Left kidney (tissue), 2 donors: ENCODE data around the gene FSD2. TPM values are rescaled to one million over a fixed set of nuclear protein-coding genes. Genes with fewer than 3 reads are reported as not detected.
A peak's percentile ranks its signal among the peaks of the same experiment; 100 is the strongest.
"Not testable (repeated sequence)": the region's sequence is repeated elsewhere in the genome, so short reads cannot be mapped to it uniquely, and the experiment has no call there.

Experiments used
- DNase-seq: peaks from one replicate; pipeline ENCODE4 v3.0.0-alpha.2; 2013
- polyA plus RNA-seq: library from polyadenylated mRNA; unstranded; fragments of 120-200 nt; gene quantifications from one replicate; pipeline ENCODE4 v1.2.1, GENCODE V29; 2013; ENCODE audit not compliant: insufficient read length

The FSD2 gene
- polyA plus RNA-seq, 1 donor, result 0.12 TPM

- no peak for DNase-seq
Measured at GRCh38 chr15:82792068-82792467, 13.8 kb downstream of the FSD2 start.

- DNase-seq, result no peak
Measured at GRCh38 chr15:82790321-82790720, 15.5 kb downstream of the FSD2 start.

- no peak for DNase-seq
Measured at GRCh38 chr15:82789491-82789890, 16.4 kb downstream of the FSD2 start.

- DNase-seq, result no peak
Measured at GRCh38 chr15:82788496-82788895, 17.4 kb downstream of the FSD2 start.

- no peak for DNase-seq
Measured at GRCh38 chr15:82781349-82781748, 24.5 kb downstream of the FSD2 start.

GRCh38 chr15:82778755-82779154 is 27.1 kb downstream of the FSD2 start:
- DNase-seq, result no peak

- DNase-seq, result no peak
Measured at GRCh38 chr15:82774496-82774895, 31.4 kb downstream of the FSD2 start.

- DNase-seq, result no peak
Measured at GRCh38 chr15:82771789-82772607, 33.9 kb downstream of the FSD2 start.

- DNase-seq, result no peak
Measured at GRCh38 chr15:82768414-82769054, 37.3 kb downstream of the FSD2 start.

- no peak for DNase-seq
Measured at GRCh38 chr15:82767163-82767829, 38.6 kb downstream of the FSD2 start.

- not testable (repeated sequence) for DNase-seq
Measured at GRCh38 chr15:82766201-82766600, 39.7 kb downstream of the FSD2 start.

- DNase-seq, result no peak
Measured at GRCh38 chr15:82764740-82765139, 41.1 kb downstream of the FSD2 start.

- no peak for DNase-seq
Measured at GRCh38 chr15:82764117-82764490, 41.8 kb downstream of the FSD2 start.

- DNase-seq, result no peak
Measured at GRCh38 chr15:82763361-82764116, 42.3 kb downstream of the FSD2 start.

GRCh38 chr15:82751308-82751707 is 54.6 kb downstream of the FSD2 start:
- DNase-seq, result no peak

- DNase-seq, result no peak
Measured at GRCh38 chr15:82750831-82751180, 55.1 kb downstream of the FSD2 start.

- DNase-seq, result peak; percentile 94
Measured at GRCh38 chr15:82749951-82750830, 55.7 kb downstream of the FSD2 start.

GRCh38 chr15:82748315-82748714 is 57.6 kb downstream of the FSD2 start:
- no peak for DNase-seq

- DNase-seq, result no peak
Measured at GRCh38 chr15:82743810-82744209, 62.1 kb downstream of the FSD2 start.

GRCh38 chr15:82742134-82742533 is 63.7 kb downstream of the FSD2 start:
- DNase-seq, result no peak

GRCh38 chr15:82739086-82739485 is 66.8 kb downstream of the FSD2 start:
- DNase-seq, result no peak

GRCh38 chr15:82737975-82738374 is 67.9 kb downstream of the FSD2 start:
- DNase-seq, result no peak
